Esophagus (tissue), 2 donors: ENCODE measurements around the gene C3orf18. TPM values are rescaled to one million over a fixed set of nuclear protein-coding genes. Genes with fewer than 3 reads are reported as not detected.

ENCODE experiments used
- H3K27ac ChIP-seq, 2 donors: one replicate each; pipeline ENCODE4 v1.5.1; 2013; ENCODE audit warnings: low read depth in 2 of 2, mild to moderate bottlenecking in 2 of 2, inconsistent platforms in 1 of 2, low read length in 1 of 2, moderate library complexity in 1 of 2
- H3K27me3 ChIP-seq, 2 donors: one replicate each; pipeline ENCODE4 v1.6.1; 2013; ENCODE audit warnings: low read length in 2 of 2, control low read depth in 1 of 2, mild to moderate bottlenecking in 1 of 2; ENCODE audit not compliant: insufficient read depth in 2 of 2, control insufficient read depth in 1 of 2
- H3K36me3 ChIP-seq, 2 donors: one replicate each; pipeline ENCODE4 v1.6.1; 2013; ENCODE audit warnings: low read length in 1 of 2; ENCODE audit not compliant: control insufficient read depth in 2 of 2, insufficient read depth in 2 of 2
- H3K4me1 ChIP-seq, 2 donors: one replicate each; pipeline ENCODE4 v1.6.1; 2013; ENCODE audit warnings: low read length in 1 of 2; ENCODE audit not compliant: control insufficient read depth in 2 of 2, insufficient read depth in 2 of 2
- H3K4me3 ChIP-seq, 2 donors: one replicate each; pipeline ENCODE4 v1.5.1; 2013; ENCODE audit warnings: low read length in 2 of 2, mild to moderate bottlenecking in 2 of 2, low read depth in 1 of 2, moderate library complexity in 1 of 2
- H3K9me3 ChIP-seq, 2 donors: one replicate each; pipeline ENCODE4 v1.6.1; 2013; ENCODE audit warnings: mild to moderate bottlenecking in 2 of 2, low read depth in 1 of 2, low read length in 1 of 2, moderate library complexity in 1 of 2; ENCODE audit not compliant: control insufficient read depth in 2 of 2, insufficient read depth in 1 of 2
- WGBS, 2 donors: extraction: QIAGEN DNeasy Blood & Tissue Kit; methylation state at CpG; one replicate each; pipeline ENCODE4 v1.1.7; 2013; 5-methylcytosine and 5-hydroxymethylcytosine counted together
- polyA plus RNA-seq, 2 donors: library from polyadenylated mRNA; stranded (reverse); fragments of 200-250 nt; gene quantifications; one replicate each; pipeline ENCODE4 v1.2.3, GENCODE V29; 2013
- donor health status: healthy with polysubstance abuse.
- donor health status: Bipolar disorder and iron deficiency.

The C3orf18 gene
- polyA plus RNA-seq, 2 donors, result 1.8 to 2.0 TPM

DNA sequence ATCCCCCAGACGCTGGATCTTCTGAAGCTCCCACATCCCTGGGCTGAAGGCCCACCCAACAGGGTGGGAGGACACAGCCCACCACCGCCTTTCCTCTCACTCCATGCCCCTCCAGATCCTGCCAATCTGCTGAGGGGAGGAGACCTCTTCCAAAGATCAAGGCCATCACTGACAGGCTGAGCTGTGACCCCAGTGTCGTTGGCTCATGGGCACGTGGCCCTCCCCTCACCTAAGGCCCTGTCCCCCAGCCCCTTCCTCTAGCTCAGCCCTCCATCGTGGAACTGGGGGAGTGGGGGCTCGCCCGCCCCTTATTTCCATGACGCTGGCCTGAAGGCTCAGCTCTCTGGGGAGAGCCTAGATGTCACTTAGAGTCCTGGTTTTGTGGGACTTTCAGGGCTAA lies 10.4 kb downstream of the C3orf18 start:
- 64% methylated on average over 8 of the region's 8 CpGs for WGBS, 2 donors
- Histone ChIP-seq H3K4me3 (no peak overlapping the region), H3K9me3 (no peaks in the 10 kb centered on the region), H3K36me3 (no peaks in the 10 kb centered on the region), H3K4me1 (no peaks in the 10 kb centered on the region), H3K27me3 (no peaks in the 10 kb centered on the region), H3K27ac (no peak overlapping the region)

DNA sequence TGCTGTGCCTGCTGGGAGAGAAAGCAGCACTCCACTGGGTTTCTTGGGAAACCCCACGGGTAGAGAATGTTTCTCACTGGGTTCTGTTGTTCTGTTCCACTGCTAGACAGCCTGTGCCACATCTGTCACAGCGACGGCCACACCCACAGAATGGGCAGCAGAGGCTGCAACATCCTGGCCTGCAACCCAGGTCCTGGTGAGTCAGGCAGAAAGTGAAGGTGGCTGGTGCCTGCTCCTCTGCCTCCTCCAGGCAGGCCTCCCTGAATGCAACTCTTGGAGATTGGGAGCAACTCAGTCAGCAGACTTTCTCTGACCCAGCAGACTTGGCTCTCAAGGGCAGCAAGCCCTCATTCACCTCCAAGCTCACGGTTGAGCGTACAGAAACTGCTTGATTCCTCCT lies 13.0 kb downstream of the C3orf18 start:
- no peaks in the 10 kb centered on the region for H3K4me1 ChIP-seq
- no peaks in the 10 kb centered on the region for H3K36me3 ChIP-seq
- no peak overlapping the region for H3K4me3 ChIP-seq
- H3K9me3 ChIP-seq, result no peaks in the 10 kb centered on the region
- H3K27ac ChIP-seq, result no peak overlapping the region
- WGBS, 2 donors, result 69% methylated on average over 5 of the region's 5 CpGs
- H3K27me3 ChIP-seq, result no peaks in the 10 kb centered on the region

DNA sequence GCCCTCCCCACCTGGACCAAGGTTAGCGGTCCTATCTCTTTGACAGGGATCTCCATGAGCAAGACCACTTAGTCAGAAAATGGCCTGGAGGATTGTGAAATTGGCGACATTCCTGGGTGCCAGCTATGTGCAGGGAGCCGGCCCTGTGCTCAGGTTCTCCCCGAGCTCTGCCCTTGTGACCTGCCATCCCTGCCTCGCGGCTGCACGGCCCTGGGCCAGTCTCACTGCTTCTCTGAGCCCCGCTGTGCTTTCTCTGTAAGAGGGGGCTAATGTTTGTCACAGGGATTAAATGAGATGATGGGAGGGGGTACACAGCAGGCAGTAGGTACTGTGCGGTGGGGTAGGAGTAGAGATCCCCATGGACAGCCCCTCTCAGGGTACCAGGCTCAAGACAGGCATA lies 14.9 kb downstream of the C3orf18 start:
- no peaks in the 10 kb centered on the region for H3K27me3 ChIP-seq
- H3K27ac ChIP-seq, result no peak overlapping the region
- no peaks in the 10 kb centered on the region for H3K9me3 ChIP-seq
- H3K4me3 ChIP-seq, result no peak overlapping the region
- H3K4me1 ChIP-seq, result no peaks in the 10 kb centered on the region
- H3K36me3 ChIP-seq, result no peaks in the 10 kb centered on the region
- WGBS, 2 donors, result 77 to 81% methylated on average over 9 of the region's 9 CpGs

DNA sequence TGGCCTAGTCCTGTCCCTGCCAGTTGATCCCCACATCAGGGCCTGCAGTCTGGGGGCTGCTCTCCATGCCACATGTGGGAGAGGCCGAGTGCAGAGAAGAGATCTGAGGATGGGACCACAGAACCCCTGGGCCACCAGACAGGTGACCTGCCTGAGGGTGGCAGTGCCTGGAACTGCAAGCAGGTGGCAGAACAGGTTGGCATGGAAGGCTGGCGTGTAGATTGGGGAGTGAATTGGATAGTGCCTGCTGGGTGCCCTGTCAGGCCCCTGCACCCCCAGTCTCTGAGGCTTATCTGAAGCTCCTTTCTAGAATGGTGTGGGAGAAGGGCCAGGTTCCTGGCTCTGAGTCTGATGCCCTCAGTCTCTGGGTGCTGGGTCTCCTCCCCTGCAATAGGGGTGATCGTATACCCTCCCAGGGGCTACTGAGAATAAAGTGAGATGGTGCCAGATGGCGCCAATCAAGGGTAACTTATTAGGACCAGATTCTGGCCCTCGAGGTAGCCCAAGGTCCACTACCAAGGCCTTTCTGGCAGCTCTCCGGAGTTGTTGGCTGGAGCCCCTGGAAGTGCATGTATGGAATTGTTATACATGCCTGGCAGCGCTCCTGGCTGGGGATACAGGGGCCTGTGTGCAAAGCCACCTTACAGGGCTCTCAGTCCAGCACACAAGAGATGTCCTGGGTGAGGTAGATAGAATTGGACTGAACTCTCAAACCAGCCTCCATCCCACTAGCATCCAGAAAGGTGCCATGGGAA lies 15.7 kb downstream of the C3orf18 start:
- H3K36me3 ChIP-seq, result no peaks in the 10 kb centered on the region
- no peak overlapping the region for H3K27ac ChIP-seq
- no peaks in the 10 kb centered on the region for H3K4me1 ChIP-seq
- H3K9me3 ChIP-seq, result no peaks in the 10 kb centered on the region
- no peak overlapping the region for H3K4me3 ChIP-seq
- no peaks in the 10 kb centered on the region for H3K27me3 ChIP-seq
- WGBS, 2 donors, result 69 to 70% methylated on average over 7 of the region's 7 CpGs

DNA sequence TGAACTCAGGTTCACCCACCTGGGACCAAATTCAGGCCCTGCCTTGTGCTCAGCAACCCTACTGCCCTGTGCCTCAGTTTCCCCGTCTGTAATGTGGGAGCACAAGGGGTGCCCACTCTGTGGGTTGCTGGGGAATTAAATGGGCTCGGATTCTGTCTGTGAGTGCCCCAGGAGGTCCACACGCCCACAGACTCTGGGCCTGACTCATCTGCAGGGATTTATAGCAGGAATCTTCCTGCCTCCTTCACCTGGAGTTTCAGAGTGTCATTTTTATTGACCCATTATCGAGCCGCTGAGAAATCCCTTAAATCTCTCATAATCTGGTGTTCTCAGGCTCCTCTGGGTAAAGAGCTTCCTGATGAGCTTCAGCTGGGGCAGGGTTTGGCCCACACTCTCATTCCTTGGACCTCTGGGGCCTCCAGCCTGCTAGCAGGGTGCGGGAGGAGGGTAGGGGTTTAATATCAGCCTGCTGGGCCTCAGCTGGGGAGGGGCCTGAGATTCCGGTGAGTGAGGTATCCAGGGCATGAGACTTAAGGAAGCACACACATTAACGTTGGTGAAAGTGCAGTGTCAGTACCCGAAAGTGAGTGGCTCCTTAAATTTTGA lies 16.4 kb downstream of the C3orf18 start:
- no peaks in the 10 kb centered on the region for H3K27me3 ChIP-seq
- no peaks in the 10 kb centered on the region for H3K36me3 ChIP-seq
- no peaks in the 10 kb centered on the region for H3K4me1 ChIP-seq
- H3K9me3 ChIP-seq, result no peaks in the 10 kb centered on the region
- no peak overlapping the region for H3K4me3 ChIP-seq
- 51 to 57% methylated on average over 9 of the region's 9 CpGs for WGBS, 2 donors
- H3K27ac ChIP-seq, result no peak overlapping the region

DNA sequence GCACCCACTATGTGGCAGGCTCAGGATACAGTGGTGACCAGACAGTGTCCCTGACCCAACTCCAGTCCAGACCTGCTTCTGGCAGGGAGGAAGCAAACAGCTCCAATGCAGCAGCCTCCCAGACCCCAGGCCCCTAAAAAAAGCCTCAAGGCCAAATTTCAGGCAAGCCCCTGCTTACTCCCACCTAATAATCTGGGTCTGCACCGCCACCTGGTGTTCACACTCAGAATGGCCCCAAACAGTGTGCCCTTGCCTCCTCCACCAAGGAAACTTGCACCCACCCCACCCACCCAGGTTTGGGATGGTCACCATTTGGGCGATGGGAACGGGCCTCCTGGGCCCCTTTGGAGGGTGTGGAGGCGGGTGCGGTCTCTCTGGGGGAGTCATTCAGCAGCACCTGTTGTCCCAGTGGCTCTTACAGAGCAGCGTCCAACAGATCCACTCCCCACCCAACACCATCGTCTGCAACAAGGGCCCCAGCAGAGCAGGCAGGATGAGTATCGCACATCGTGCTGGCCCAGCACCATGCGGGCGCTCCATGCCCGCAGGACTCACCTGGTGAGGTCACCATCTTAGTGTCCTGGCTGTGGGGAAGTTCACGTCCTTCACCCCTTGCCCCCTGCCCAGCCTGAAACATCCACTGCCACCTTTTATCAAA lies 17.3 kb downstream of the C3orf18 start:
- no peaks in the 10 kb centered on the region for H3K9me3 ChIP-seq
- no peaks in the 10 kb centered on the region for H3K27me3 ChIP-seq
- no peaks in the 10 kb centered on the region for H3K36me3 ChIP-seq
- 36 to 50% methylated on average over 13 of the region's 13 CpGs for WGBS, 2 donors
- H3K4me1 ChIP-seq, result no peaks in the 10 kb centered on the region
- no peak overlapping the region for H3K27ac ChIP-seq
- no peak overlapping the region for H3K4me3 ChIP-seq

DNA sequence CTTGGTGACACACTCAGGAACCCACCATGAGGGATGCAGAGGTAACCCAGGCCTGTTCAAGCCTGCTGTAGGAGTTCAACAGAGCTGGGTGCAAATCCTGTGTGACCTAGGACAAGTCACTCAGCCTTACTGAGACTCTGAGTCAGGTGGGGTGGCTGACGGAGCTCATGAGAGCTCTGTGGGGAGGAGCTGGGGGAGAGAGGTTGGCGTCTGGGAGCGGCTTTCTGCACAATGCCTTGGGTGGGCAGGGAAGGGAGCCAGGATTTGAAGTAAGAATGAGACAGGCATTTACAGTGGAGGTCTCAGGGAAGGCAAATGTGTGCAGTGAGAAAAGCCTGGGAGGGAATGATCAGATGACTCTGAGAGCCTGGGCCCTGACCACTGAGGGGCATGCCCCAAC lies 18.3 kb downstream of the C3orf18 start:
- 77 to 79% methylated on average over 3 of the region's 3 CpGs for whole genome bisulfite sequencing, 2 donors
- Histone ChIP-seq H3K27me3 (no peaks in the 10 kb centered on the region), H3K4me1 (no peaks in the 10 kb centered on the region), H3K27ac (no peak overlapping the region), H3K4me3 (no peak overlapping the region), H3K9me3 (no peaks in the 10 kb centered on the region), H3K36me3 (no peaks in the 10 kb centered on the region)

DNA sequence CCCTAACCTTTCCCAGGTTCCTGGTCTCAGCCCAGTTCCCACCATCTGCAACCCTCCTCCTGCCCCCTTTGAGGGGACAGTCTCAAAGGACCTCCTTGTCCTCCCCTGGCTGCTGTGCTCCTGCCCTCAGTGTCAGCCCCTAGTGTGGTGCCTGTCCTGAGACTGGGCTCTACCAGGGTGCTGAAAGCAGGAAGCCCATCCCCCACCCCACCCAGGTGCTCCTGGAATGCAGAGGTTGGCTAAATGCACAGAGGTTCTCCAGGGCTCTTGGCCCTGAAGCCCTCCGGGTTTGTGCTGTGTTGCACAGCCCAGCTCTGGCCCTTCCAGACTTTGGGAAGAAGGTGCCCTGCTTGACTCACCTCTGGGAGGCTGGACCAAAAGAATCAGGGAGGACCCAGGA lies 21.8 kb downstream of the C3orf18 start:
- Histone ChIP-seq H3K27me3 (no peaks in the 10 kb centered on the region), H3K27ac (no peak overlapping the region), H3K4me3 (no peak overlapping the region), H3K36me3 (no peaks in the 10 kb centered on the region), H3K4me1 (no peaks in the 10 kb centered on the region), H3K9me3 (no peaks in the 10 kb centered on the region)
- WGBS, 2 donors, result 72 to 82% methylated on average over 1 of the region's 1 CpG

DNA sequence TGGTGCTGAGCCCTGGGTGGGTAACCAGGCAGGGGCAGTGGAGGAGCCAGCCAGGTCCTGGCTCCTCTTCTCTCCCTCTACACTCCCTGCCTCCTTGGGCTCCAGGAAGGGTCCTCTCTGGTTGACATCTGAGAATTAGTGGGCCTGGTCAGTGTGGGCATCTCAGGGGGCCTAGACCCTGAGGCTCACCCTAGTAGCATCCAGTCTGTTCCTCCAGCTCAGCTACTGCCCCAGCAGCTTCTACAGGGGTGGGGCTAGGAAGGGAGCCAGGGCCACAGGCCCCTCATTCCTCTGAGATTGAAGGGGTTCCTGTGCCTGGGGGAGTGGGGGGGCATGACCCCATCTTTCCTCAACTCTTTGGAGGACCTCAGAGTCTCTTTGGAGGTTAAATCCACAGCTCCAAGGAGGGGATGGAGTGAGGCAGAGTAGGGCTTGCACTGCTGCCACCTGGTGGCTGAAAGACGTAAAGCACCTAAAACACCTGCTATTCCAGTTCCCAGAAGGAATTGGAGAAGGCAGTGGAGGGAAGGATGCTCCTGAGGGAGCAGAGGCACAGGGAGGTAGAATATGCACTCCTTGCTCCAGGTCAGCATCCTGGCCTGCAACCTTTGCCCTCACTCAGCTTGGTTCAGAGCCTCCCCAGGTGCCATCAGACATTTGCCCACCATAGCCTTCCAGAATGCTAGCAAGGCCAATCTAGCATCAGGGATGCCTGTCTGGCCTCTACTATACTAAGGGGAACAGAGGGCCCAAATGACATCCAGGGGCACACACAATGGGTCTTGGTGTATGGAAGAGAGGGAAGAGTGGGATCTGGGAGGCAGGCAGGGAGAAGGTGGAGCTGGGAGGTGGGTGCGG lies 25.1 kb downstream of the C3orf18 start:
- H3K36me3 ChIP-seq, result no peaks in the 10 kb centered on the region
- peaks cover 0 to 4% of the 10 kb centered on the region in 2 donors for H3K4me1 ChIP-seq
- no peaks in the 10 kb centered on the region for H3K27me3 ChIP-seq
- no peak overlapping the region for H3K4me3 ChIP-seq
- WGBS, 2 donors, result 46 to 50% methylated on average over 2 of the region's 2 CpGs
- no peaks in the 10 kb centered on the region for H3K9me3 ChIP-seq
- H3K27ac ChIP-seq, result no peak overlapping the region
